Measurements from ENCODE around the gene GOLGA6D.
"Not testable (repeated sequence)": the region's sequence is repeated elsewhere in the genome, so short reads cannot be mapped to it uniquely, and the experiment has no call there.

GOLGA6D gene

GRCh38 chr15:75282572-75282971, at the start of gene GOLGA6D:
Gene GOLGA6D (plus strand): TSS chr15:75282835. CDS start chr15:75282876, 41 bp downstream.
- DNase-seq (ENCODE audit: low spot score) = not testable (repeated sequence)

- DNase-seq (ENCODE audit: low spot score) = no peak
Observed at GRCh38 chr15:75233504-75234190, 49.0 kb upstream of the GOLGA6D start.

- no peak for DNase-seq (ENCODE audit: low spot score)
Observed at GRCh38 chr15:75234191-75234810, 48.3 kb upstream of the GOLGA6D start.

GRCh38 chr15:75235051-75235673, 47.5 kb upstream of the GOLGA6D start:
- no peak for DNase-seq (ENCODE audit: low spot score)

- no peak for DNase-seq (ENCODE audit: low spot score)
Observed at GRCh38 chr15:75235760-75236729, 46.6 kb upstream of the GOLGA6D start.

DNA sequence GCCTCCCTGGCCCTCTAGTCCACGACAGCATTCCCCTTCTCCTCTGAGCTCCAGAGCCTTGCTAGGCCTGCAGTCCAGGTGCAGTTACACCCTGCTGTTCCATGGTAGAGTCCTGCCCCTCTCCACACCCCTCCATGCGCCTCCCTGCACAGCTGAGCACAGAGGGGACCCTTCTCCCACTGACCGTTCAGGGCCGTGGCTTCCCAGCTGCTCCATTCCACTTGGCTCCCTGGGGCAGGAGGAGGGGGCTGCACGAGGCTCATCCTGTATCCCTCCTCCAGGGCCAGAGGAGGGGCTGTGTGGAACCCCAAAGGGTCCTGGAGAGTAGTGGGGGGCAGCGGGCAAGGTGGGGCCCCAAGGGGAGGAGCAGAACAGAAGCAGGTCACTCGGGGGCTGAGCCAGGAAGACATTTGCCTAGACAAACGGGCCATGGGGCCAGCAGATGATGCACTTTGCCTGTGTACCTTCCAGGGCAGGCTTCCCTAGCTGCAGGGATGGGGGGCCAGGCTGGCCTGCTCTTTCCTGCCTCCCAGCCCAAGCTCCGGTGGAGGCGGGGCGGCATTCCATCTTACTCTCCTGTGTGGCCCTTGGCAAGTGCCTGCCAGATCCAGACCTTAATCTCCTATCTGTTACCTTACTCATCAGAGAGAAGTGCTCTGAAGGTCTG, 45.2 kb upstream of the GOLGA6D start:
- DNase-seq (ENCODE audit: low spot score) = no peak

- DNase-seq (ENCODE audit: low spot score) = no peak
Observed at GRCh38 chr15:75238150-75238549, 44.5 kb upstream of the GOLGA6D start.

GRCh38 chr15:75245741-75246140, 36.9 kb upstream of the GOLGA6D start:
- not testable (repeated sequence) for DNase-seq (ENCODE audit: low spot score)

GRCh38 chr15:75248991-75249390, 33.6 kb upstream of the GOLGA6D start:
- not testable (repeated sequence) for DNase-seq (ENCODE audit: low spot score)

- no peak for DNase-seq (ENCODE audit: low spot score)
Observed at GRCh38 chr15:75249726-75250125, 32.9 kb upstream of the GOLGA6D start.

GRCh38 chr15:75251343-75251742, 31.3 kb upstream of the GOLGA6D start:
- not testable (repeated sequence) for DNase-seq (ENCODE audit: low spot score)

GRCh38 chr15:75252285-75252684, 30.4 kb upstream of the GOLGA6D start:
- not testable (repeated sequence) for DNase-seq (ENCODE audit: low spot score)

DNA sequence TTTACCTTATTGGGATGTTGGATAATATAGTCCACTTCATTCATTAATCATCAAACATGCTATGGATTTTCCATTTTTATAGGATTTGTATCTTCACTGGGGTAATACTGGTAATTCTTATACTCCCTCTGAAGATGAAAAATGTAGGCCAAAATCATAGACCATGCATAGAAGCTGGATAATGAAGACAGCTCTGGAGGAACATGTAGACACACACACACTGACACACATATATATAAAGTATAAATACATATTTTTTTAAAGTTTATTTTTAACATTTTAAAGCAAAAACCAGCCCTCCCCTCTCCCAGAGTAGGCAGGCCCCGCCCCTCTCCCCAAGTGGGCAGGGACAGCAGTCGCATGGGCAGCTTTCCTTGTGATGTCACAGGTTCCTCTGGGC, 24.6 kb upstream of the GOLGA6D start, which contains the start of gene GOLGA6C:
GOLGA6C (plus strand) TSS at position 301 of the 400 bp plus-strand sequence. CDS start 265 bp downstream, outside the sequence.
- not testable (repeated sequence) for DNase-seq (ENCODE audit: low spot score)

GRCh38 chr15:75258620-75259343, 23.9 kb upstream of the GOLGA6D start:
- DNase-seq (ENCODE audit: low spot score) = not testable (repeated sequence)

DNA sequence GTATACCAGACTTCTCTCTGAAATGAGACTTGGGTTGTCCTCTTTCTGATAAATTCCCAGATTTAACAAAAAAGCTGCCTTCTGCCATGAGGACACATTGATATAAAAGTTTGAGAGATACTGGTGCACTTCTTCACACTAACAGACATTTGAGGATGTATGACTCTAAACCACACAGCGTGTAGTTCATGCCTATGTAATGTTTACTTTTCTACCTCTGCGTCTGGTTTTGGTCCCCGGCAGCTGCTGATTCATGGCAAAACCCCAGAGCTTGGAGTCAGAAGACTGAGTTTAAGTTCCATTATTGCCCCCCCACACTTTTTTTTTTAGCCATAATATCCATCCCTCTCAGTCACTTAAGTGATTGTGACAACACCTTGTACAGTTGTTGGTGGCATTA, 22.8 kb upstream of the GOLGA6D start:
- DNase-seq (ENCODE audit: low spot score) = not testable (repeated sequence)

GRCh38 chr15:75273751-75274359, 8.8 kb upstream of the GOLGA6D start:
- not testable (repeated sequence) for DNase-seq (ENCODE audit: low spot score)

GRCh38 chr15:75274509-75275107, 8.0 kb upstream of the GOLGA6D start:
- DNase-seq (ENCODE audit: low spot score) = peak; percentile 41

DNA sequence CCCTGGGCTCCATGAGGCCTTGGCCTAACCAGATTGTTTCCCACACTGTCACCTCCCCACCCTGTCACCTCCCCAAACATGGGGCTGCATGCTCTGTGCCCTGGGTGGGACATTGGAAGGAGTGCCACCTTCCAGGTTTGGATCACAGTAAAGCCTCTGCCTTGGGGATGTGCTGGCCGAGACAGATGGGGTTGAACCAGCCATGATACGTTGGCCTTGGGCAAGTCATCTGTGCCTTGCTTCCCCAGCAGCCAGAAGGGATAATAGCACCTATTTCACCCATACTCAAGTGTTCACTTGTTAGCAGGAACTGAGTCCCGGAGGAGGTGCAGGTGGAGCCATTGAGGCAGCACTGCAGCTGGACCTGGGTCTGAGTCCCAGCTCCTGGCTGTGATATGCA, 7.0 kb upstream of the GOLGA6D start:
- not testable (repeated sequence) for DNase-seq (ENCODE audit: low spot score)

DNA sequence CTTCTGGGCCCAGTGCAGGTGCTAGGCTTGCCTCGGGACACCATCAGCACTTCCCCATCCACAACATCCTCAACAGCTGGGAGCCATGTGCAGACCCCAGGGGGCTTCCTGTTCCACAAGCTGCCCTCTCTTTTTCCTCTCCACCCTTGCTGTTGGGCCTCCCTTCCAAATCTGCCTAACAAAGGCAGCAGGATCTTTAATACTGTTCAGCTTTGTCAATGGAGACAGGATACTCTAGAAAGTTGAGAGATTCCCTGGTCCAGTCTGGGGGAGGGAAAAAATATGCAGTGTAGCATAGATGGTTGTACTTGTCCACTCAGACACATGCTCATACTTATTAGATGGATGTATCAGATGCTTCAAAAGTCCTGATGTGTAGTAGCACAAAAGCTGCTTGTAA, 4.1 kb upstream of the GOLGA6D start:
- not testable (repeated sequence) for DNase-seq (ENCODE audit: low spot score)

DNA sequence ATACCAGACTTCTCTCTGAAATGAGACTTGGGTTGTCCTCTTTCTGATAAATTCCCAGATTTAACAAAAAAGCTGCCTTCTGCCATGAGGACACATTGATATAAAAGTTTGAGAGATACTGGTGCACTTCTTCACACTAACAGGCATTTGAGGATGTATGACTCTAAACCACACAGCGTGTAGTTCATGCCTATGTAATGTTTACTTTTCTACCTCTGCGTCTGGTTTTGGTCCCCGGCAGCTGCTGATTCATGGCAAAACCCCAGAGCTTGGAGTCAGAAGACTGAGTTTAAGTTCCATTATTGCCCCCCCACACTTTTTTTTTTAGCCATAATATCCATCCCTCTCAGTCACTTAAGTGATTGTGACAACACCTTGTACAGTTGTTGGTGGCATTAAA, 1.5 kb downstream of the GOLGA6D start:
- DNase-seq (ENCODE audit: low spot score) = not testable (repeated sequence)
